ENCODE data around the gene ZCCHC4.

The ZCCHC4 gene

DNA sequence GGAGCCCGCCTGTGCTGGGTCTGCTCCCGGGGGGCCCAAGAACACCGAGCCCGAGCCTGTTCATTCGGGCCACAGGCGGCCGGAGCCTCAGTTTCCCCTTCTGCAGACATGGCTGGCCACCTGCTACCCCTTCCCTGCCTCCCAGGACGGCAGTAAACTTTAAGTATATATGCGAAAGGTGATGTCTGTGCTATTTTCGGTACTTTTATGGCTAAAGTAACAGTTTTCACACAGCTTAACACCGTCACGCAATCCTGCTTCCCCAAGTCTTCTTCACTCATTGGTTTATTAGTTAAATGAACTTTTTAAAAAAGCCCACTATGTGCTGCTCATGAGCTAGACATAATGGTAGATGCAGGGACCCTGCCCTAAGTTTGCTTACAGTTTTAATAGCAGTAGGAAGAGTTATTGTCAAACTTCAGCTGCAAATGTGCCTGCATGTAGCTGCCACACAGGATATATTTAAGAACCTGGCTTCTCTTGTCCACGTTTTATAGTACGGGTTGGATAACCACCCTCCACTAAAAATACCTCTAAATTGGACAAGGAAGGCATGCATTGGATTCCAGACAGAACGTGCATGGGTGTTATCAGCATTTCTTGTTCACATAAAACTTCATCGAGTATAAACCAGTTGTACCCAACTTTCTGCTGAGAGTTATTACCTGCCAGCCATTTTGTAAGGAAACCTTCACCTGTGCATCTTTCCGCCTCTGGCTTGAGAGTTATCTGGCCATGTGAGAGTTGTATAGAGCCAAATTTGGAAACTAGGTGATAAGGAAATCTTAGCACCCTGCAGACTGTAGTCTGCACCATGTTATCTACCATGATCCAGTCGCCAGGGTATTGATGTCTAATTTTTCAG, 65.2 kb downstream of the ZCCHC4 start:
- no peak for DNase-seq (ENCODE audit: low read depth in 2 of 2)

- no peak for DNase-seq (ENCODE audit: low read depth in 2 of 2)
Measured at GRCh38 chr4:25378437-25378743, 65.8 kb downstream of the ZCCHC4 start.

DNA sequence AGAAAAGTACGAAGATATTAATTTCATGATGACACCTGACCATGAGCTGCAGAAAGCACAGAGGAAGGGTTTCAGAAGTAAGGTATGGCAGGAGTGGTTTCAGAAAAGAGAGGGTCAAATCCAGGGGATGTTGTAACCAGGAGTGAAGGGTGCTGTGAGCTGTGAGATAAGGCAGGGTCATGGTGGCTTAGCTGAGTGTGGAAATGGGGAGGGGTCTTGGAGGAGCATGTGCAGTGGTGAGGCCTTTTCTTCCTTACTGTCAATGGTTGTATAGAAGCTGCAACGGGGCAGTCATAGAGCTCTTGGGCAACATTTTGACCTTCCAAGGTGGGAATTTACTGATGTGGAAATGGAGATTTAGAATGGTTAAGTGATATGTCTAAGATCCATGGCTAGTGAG, 67.0 kb downstream of the ZCCHC4 start:
- DNase-seq (ENCODE audit: low read depth in 2 of 2) = no peak

DNA sequence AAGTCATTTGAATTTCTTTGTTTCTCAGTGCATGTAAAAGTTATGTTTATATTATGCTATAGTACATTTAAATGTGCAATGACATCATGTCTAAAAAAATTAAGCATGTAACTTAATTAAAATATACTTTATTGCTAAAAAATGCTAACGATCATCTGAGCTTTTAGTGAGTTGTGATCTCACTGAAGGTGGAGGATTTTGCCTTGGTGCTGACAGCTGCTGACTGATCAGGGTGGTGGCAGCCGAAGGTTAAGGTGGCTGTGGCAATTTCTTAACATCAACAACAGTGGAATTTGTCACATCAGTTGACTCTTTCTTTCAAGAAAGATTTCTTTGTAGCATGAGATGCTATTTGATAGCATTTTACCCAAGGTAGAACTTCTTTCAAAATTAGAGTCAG, 71.1 kb downstream of the ZCCHC4 start:
- DNase-seq (ENCODE audit: low read depth in 2 of 2) = no peak

GRCh38 chr4:25386926-25387325, 74.4 kb downstream of the ZCCHC4 start:
- no peak for DNase-seq (ENCODE audit: low read depth in 2 of 2)

DNA sequence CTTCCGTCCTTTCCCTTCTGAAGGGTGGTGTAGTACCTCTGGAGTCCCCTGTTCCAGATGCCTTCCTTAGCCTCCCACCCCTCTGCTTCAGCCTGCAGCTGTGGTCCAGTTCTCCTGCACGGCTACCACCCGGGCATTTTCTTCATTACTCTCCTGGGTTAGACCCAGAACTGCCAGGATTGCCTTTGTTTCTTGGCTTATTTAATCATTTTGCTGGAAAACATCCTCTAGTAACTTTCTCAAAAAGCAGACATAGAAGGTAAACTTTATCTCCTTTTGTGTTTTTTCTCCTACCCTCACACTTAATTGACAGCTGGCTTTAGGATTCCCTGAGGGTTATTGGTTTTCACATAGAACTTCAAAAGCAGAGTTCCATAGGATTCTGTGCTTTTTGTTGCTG, 84.7 kb downstream of the ZCCHC4 start:
- no peak for DNase-seq (ENCODE audit: low read depth in 2 of 2)

DNA sequence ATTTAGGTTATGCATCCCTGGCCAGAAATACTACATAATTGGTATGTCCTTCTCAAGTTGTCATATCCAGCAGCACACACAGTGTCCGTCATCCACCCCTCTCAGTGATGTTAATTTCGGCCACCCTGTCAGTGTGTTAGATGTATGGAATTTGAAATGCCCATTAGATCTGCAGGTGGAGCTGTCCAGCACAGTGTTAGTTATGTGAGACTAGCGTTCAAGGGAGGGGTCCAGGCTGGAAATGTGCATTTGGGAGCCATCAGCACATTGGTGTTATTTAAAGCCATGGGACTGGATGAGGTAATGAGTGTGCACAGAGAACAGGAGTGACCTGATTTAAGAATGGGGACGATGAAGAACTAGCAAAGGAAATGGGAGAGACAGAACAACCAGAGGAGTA, 86.9 kb downstream of the ZCCHC4 start:
- DNase-seq (ENCODE audit: low read depth in 2 of 2) = no peak

GRCh38 chr4:25401066-25401465, 88.5 kb downstream of the ZCCHC4 start:
- no peak for DNase-seq (ENCODE audit: low read depth in 2 of 2)

DNA sequence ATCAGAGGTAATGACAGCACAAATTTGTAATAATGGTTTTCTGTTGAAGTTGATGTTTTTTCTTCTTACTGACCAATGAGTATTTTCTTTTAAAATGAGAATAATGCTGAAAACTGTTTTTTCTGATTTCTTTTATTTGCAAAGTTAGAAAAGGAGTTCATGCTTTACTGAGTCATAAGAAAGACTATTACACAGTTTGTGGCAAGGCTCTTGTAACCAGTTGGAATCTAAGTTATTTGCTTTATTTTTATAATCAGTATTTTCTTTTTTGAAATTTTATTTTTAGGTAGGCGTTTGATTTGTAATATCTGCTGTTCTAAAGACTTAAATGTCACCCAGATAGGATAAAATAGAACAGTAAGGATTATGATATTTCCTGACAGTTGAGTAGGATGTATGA, 89.9 kb downstream of the ZCCHC4 start:
- DNase-seq (ENCODE audit: low read depth in 2 of 2) = no peak

GRCh38 chr4:25403699-25404098, 91.1 kb downstream of the ZCCHC4 start:
- no peak for DNase-seq (ENCODE audit: low read depth in 2 of 2)

- no peak for DNase-seq (ENCODE audit: low read depth in 2 of 2)
Measured at GRCh38 chr4:25405453-25405852, 92.9 kb downstream of the ZCCHC4 start.

DNA sequence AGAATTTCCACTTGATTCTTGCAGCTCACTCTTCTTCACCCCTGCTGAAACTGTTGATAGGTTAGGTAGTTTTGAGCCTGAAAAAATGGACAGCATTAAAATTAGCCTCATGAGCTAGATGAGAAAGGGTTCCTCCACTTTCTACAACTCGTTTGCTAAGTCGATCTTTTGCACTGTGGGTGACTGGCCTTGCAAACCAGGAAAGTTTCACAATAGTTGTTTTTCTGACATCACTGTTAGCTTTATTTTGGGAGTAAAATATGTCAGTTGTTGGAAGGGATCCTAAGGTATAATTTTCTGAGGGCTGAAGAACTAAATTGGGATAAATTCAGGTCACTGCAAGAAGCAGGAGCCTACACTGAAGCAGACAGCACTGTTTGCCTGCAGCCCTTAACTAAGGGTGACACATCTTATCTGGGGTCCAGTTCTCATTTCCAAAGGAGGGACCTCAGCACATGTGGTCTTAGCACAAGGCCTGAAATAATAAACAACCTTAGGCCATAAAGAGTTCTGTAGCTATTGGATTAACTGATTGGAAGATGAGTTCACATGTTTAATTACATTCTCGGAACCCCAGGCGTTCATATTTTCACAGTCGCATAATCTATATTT, 93.6 kb downstream of the ZCCHC4 start:
- DNase-seq (ENCODE audit: low read depth in 2 of 2) = no peak

DNA sequence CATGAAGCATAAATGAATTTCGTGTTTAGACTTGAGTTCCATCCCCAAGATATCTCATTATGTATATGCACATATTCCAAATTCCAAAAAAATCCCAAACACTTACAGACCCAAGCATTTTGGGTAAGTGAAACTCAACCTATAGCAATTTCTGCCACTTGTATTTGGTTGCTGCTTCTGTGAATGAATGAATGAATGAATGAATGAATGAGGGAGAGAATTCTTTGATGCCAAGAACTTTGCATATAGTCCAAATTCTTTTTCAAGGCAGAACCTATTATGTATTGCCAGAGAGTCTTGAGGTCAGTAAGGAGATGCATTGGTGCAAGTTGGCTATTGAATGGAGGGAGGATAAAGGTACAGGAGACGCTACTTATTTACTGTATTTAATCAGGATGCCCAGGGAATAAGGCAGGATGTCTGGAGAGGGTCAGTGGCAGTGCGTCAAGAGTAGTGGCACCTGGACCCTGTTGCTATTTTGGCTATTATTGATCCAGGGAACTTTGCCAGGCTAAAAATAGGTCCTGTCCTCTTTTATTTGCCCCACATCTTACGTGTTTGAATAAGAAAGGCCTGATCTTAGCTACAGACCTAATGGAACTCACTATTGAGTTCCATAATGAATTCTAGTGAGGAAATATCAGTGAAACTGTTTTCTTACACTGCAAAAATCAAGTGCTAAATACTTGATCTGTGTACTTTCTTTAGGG, 98.4 kb downstream of the ZCCHC4 start:
- no peak for DNase-seq (ENCODE audit: low read depth in 2 of 2)

- DNase-seq (ENCODE audit: low read depth in 2 of 2) = no peak
Measured at GRCh38 chr4:25413261-25413660, 100.7 kb downstream of the ZCCHC4 start.

DNA sequence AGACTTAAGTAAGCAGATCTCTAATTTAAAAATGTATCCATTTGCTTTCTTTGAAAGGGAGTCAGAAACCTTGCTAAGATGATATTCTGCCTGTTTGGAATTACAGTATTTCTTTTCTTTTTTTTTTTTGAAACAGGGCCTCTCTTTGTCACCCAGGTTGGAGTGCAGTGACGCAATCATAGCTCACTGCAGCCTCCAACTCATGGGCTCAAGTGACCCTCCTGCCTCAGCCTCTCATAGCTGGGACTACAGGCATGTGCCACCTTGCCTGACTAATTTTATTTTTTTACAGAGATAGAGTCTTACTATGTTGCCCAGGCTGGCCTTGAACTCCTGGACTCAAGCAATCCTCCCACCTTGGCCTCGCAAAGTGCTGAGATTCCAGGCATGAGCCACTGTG, 104.4 kb downstream of the ZCCHC4 start:
- no peak for DNase-seq (ENCODE audit: low read depth in 2 of 2)
